ENCODE data around the gene LIPI.

- TF ChIP-seq GATA2 (IDR thresholded peaks at IDR 0.05; ENCODE audit: low read depth, low read length) (no peak), GATA3 (IDR thresholded peaks at IDR 0.05; ENCODE audit: low read depth, low read length) (no peak)
Observed at GRCh38 chr21:14143999-14144398, 66.8 kb downstream of the LIPI start.

All from SH-SY5Y (cell line).